ENCODE results near the gene ZNF99. TPM values are rescaled to one million over a fixed set of nuclear protein-coding genes. Genes with fewer than 3 reads are reported as not detected.

Gene ZNF99
- total and polyA plus RNA-seq, 9 of the 15 experiments (the other 6 are each of a cell fraction or from before 2014, with no cell fraction given), result not detected

DNA sequence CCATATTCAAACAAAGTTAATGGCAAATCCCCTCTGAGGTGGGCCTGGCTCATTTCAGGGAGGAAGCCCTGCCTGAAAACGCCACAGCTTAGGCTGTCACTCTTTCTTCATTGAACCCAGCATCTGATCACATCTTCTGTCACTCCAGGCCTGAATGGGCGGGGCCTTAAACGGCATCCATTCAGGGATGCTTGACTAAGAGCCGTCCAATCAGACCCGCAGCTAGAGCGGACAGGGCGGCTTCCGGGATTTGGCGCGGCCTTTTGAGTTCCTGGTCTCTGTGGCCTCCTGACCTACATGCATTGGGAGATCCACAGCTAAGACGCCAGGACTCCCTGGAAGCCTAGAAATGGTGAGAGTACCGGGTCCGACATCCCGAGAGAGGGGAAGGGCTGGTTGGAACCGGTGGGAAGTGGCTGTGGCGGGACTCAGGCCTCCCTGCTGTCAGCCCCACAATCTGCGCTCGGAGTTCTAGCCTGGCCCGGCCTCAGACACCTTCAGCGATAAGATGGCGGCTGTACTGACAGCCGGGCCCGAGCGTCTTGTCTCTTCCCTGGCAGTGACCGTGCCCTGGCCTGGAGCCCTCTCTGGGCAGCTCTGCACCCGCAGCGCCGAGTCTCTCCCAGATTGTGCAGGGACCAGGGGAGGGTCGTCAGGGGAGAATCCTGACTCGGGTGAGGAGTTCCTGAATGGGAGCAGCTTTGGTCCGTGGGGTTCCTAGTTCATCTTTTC, 48.2 kb upstream of the ZNF99 start, which contains the start of gene ZNF723:
TSS of gene ZNF723 (plus strand) at position 261 of the 732 bp plus-strand sequence. CDS start at position 350, 89 bp downstream.
- FAIRE-seq (no peak), ATAC-seq (no peak), DNase-seq (ENCODE audit: extremely low read depth in 1 of 4, low spot score in 3 of 4) (no peak)
- no peak for TF ChIP-seq FIP1L1 (IDR thresholded peaks at IDR 0.05; ENCODE audit: low read depth, low read length, poor library complexity, severe bottlenecking)
- no peak for TF ChIP-seq ZNF583 (CRISPR knock-in tag; IDR thresholded peaks at IDR 0.05)
- no peak for TF ChIP-seq LARP7 (IDR thresholded peaks at IDR 0.05)
- no peak for TF ChIP-seq SMARCB1 (IDR thresholded peaks at IDR 0.05; ENCODE audit: insufficient read length, low read depth)
- TF ChIP-seq, protein P1, sequence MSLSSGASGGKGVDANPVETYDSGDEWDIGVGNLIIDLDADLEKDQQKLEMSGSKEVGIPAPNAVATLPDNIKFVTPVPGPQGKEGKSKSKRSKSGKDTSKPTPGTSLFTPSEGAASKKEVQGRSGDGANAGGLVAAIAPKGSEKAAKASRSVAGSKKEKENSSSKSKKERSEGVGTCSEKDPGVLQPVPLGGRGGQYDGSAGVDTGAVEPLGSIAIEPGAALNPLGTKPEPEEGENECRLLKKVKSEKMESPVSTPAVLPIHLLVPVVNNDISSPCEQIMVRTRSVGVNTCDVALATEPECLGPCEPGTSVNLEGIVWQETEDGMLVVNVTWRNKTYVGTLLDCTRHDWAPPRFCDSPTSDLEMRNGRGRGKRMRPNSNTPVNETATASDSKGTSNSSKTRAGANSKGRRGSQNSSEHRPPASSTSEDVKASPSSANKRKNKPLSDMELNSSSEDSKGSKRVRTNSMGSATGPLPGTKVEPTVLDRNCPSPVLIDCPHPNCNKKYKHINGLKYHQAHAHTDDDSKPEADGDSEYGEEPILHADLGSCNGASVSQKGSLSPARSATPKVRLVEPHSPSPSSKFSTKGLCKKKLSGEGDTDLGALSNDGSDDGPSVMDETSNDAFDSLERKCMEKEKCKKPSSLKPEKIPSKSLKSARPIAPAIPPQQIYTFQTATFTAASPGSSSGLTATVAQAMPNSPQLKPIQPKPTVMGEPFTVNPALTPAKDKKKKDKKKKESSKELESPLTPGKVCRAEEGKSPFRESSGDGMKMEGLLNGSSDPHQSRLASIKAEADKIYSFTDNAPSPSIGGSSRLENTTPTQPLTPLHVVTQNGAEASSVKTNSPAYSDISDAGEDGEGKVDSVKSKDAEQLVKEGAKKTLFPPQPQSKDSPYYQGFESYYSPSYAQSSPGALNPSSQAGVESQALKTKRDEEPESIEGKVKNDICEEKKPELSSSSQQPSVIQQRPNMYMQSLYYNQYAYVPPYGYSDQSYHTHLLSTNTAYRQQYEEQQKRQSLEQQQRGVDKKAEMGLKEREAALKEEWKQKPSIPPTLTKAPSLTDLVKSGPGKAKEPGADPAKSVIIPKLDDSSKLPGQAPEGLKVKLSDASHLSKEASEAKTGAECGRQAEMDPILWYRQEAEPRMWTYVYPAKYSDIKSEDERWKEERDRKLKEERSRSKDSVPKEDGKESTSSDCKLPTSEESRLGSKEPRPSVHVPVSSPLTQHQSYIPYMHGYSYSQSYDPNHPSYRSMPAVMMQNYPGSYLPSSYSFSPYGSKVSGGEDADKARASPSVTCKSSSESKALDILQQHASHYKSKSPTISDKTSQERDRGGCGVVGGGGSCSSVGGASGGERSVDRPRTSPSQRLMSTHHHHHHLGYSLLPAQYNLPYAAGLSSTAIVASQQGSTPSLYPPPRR (CRISPR knock-in tag; IDR thresholded peaks at IDR 0.05; ENCODE audit: borderline replicate concordance), result no peak
- TF ChIP-seq MTA3 (IDR thresholded peaks at IDR 0.05; ENCODE audit: borderline replicate concordance), result no peak
- TF ChIP-seq ZNF436 (CRISPR knock-in tag; IDR thresholded peaks at IDR 0.05), result no peak
- Histone ChIP-seq H3K4me1 (replicated peaks in 1 of 2; ENCODE audit: control insufficient read depth in 2 of 2, insufficient read depth in 2 of 2, low read length in 2 of 2) (no peaks in the 10 kb centered on the region), H3K27me3 (ENCODE audit: control insufficient read depth in 2 of 2, insufficient read depth in 2 of 2, low read length in 2 of 2) (no peaks in the 10 kb centered on the region), H2AFZ (ENCODE audit: low read depth, low read length) (no peak within 1 kb of the TSS), H3K79me2 (ENCODE audit: control insufficient read depth, insufficient read depth, low read length) (no peaks in the 10 kb centered on the region), H3K9me1 (ENCODE audit: control insufficient read depth, insufficient read depth, low read length) (no peaks in the 10 kb centered on the region), H3K4me3 (no peak within 1 kb of the TSS), H3K4me2 (ENCODE audit: insufficient read depth, low read length) (no peak within 1 kb of the TSS), H3K27ac (ENCODE audit: extremely low read depth, low read depth, low read length) (no peak within 1 kb of the TSS), H3K9ac (ENCODE audit: insufficient read depth in 1 of 2, low read depth in 2 of 2, low read length in 2 of 2) (no peak within 1 kb of the TSS), H4K20me1 (replicated peaks; ENCODE audit: control insufficient read depth, insufficient read depth, low read length) (no peaks in the 10 kb centered on the region), H3K36me3 (ENCODE audit: control insufficient read depth, insufficient read depth, low read length) (no peaks in the 10 kb centered on the region), H3K9me3 (replicated peaks; ENCODE audit: control insufficient read depth, insufficient read depth, low read depth, low read length) (no peaks in the 10 kb centered on the region)
- in situ Hi-C loops (cut with MboI), result no loop called here
- 3% methylated on average over 25 of the region's 31 CpGs for WGBS (ENCODE audit: insufficient coverage, low coverage, missing lambda C conversion rate)
- ChIA-PET POLR2A (no interaction called here), CTCF (ENCODE audit: low intra/inter-chr PET ratio) (no interaction called here)
- intact Hi-C loops (cut with micrococcal nuclease), result no loop called here
- no TSS peak for BruUV-seq (replicated peaks)
